HK-2 (cell line): ENCODE data around the gene ZNF224.

Experiments used
- DNase-seq: peaks from one replicate; pipeline ENCODE4 v3.0.0-alpha.2; 2018; ENCODE audit not compliant: unreplicated experiment

Gene ZNF224

GRCh38 chr19:44131955-44132354 lies 37.8 kb downstream of the ZNF224 start:
- DNase-seq, result no peak

GRCh38 chr19:44141191-44142058 lies 47.3 kb downstream of the ZNF224 start, which contains the start of gene ZNF234:
TSS of gene ZNF234 (plus strand) at chr19:44141554. CDS start at chr19:44144633, 3,079 bp downstream.
- DNase-seq, result peak; percentile 75

GRCh38 chr19:44142059-44142433 lies 47.9 kb downstream of the ZNF224 start:
- no peak for DNase-seq

GRCh38 chr19:44149776-44150175 lies 55.6 kb downstream of the ZNF224 start:
- no peak for DNase-seq

GRCh38 chr19:44151491-44151890 lies 57.3 kb downstream of the ZNF224 start:
- DNase-seq, result no peak

- DNase-seq, result no peak
These were observed 62.3 kb downstream of the ZNF224 start for GRCh38 chr19:44156475-44156874.
